DMS53 treated with DMSO at 0.1 percent for 48 hours (cell line): Measurements from ENCODE around the gene NKD1.

ENCODE experiments used
- DNase-seq: peaks from one replicate; lab custom pipeline; 2025; ENCODE audit not compliant: unreplicated experiment; lab: John Stamatoyannopoulos, UW

The NKD1 gene

DNA sequence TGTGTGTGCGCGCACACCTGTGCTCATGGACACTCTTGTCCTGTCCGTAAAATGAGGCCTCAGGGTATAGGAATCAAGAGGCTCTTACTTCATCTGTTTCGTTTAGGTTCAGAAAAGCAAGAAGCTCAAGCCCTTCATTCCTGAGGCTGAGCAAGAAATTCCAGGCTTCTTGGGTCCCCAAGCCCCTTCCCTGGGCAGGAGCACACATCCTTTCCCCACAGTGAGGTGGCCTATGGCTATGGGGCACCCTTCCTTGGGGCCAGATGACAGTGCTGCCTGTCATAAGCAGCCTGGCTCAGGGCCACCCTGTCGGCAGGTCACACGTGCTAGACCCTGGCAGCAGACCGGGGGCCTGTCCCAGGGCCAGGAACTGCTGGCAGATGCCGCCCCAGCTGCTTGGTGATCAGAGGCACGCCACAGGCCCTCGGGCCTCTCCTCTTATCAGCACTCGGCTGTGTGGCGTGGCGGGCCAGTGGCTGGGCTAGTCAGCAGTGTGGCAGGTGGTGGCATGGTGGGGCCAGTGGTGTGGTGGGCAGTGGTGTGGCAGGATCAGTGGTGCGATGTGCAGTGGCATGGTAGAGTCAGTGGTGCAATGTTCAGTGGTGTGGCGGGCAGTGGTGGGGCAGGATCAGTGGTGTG lies 50.2 kb downstream of the NKD1 start:
- no peak for DNase-seq

DNA sequence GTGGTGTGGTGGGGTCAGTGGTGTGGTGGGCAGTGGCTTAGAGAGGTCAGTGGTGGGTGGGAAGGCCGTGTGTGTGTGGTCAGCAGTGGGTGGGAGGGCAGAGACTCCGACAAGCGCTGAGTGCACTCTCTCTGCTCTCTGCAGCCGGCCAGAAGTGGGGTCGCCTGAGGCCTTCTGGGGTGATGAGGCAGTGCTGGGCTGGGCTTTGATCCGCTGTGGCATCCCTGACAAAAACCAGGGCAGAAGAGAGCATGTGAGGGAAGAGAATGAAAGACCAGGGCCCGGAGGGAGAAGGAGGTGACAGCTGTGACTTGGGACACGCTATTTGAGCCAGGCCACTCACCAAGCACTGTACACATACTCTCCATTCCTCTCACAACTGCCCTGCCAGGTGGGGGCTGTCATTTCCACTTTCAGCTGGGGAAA lies 50.8 kb downstream of the NKD1 start:
- no peak for DNase-seq

DNA sequence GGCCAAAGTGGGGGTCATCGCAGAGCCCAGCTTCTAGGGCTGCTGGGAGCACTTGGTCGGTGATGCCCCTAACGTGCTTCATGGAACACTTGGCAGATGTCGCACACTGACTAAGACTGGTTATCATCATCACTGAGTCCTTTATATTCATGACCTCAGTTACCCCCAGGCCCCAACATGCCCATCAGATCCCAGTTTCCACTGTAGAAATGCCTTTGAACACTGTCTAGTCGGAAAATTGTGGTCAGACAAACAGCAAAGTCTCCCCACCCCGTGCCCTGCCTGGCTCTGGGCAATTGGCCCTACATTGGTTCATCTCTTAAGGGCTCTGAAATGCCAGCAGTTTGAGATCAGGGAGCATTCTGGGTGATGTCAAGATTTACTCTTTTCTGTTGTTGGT lies 51.3 kb downstream of the NKD1 start:
- DNase-seq: no peak

DNA sequence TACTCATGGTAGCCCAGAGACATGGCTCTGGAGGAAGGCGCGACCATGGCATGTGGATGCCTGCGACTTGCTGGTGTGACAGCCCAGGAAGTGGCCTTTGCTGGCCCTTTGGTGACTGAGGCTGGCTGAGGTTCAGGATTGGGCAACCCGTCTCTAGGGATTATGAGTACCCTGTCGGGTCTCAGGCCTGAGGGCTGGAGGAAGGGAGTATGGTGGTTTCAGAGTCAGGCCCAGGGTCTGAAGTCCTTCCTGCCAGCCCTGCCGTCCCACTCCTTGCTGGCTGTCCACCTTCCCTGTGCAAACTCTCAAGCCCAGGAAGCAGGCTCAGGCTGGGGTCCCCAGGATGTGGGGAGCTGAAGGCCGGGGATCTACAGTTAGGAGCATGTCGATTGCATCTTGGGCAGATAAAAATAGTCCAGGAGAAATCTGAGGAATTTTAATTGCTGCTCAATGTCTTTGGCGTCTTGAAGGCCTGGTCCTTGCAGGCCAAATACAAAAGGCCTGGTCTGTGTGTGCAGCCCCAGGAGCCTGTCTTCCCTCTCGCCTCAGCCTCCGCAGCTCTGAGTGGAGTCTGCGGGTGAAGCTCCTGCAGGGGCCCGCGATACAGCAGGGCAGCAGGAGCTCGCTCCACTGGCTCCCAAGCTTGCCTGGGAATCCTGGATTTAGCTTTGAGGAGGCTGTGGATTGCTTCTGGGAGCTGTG lies 52.5 kb downstream of the NKD1 start:
- DNase-seq: no peak

DNA sequence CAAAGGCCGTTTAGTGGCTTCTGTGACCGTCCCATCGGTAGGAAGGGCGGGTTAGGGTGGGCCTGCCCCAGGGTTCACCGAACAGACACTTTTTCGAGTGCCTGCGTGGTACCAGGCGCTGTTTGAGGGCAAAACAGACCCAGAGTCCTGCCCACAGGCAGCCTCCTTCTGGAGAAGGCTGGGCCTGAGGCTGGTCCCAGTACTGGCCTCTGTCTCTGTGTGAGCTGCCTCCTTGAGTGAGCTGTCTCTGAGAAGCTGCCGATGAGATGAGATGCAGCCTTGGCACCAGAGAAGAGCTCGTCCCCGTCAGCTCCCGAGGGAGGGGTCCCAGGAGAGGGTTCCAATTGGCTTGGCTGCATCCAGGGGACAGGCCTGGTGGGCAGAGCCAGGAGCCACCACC lies 53.1 kb downstream of the NKD1 start:
- no peak for DNase-seq

DNA sequence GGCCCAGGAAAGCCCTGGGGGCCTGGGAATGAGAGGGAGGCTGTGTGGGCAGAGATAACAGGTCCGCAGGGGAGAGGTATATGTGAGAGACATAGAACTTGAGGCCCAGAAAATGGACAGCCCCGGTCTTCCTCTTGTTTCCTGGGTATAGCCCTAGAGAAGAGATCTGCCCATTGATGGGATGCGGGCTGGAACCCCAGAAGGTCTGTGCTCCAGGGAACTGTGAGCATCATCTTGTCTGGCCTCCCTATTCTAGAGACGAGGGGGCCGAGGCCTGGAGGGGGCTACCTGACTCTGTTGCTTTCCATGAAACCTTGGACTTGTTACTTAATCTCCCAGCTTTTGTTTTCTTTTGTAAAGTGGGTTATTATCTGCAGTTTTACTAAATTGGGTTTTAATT lies 53.9 kb downstream of the NKD1 start:
- no peak for DNase-seq

DNA sequence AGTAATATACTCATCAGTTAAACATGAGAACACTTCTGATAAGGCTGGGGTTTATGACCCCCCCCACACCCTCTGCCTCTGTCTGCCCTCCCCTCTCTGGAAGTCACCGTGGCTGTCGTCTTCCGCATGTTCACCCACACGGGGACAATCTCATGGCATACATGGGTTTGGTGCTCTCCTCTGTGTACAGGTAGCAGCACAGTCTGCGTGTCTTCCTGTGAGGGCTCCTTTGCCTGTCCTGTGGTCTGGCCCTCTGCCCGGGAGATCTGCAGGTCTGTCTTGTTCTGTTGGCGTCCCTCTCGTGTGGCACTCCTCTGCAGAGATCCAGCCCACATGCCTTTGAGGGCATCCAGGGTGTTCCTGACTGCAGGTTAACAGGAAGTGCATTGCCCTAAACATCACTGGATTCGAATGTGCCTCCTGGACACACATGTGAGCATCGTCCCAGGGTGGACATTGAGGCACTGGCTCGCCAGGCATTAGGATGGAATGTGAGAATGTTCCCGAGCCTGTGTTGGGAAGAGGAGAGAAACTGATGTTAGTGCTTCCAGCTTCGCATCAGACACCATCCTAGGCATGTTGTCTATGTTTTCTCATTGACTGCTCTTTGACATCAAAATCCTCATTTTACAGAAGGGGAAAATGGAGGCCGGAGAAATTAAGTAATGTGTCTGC lies 54.5 kb downstream of the NKD1 start:
- no peak for DNase-seq

DNA sequence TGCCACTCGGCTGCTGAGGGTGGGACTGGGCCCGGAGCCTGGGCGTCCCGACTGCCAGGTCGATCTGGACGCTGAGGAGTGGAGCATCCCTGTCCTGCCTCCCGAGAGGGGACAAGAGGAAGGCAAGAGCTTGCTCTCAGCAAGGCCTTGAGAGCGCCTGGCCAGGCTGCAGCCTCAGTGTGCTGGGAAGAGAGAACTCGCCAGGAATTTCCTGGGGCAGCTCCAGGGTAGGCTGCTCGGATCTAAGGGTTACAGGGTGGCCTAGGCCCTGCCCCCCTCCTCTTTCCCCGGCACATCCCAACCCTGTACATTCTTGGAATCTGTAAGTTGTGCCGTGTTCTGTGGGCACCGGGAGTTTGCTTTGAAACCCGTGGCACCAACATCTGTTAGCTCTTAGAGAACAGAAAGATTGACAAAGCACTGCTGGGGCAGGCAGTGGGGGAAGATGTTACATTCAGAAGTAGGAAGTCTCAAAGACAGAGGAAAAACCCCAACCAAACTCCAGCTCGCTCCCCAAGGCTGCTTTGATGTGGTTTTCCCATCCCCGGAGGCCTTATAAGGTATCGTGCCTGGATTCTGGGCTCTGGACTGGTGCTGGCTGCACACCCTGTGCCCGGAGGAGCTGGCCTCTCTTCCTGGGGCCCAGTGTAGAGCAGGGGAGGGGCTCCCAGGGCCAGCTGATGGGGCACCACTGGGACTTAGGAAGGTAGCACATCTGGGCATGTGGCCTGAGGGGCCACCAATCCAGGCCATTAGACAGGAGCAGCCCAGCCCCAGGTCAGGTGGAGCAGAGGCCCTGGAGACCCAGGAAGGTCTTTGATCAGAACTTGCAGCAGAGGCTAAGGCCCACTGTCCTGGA lies 55.2 kb downstream of the NKD1 start:
- no peak for DNase-seq

DNA sequence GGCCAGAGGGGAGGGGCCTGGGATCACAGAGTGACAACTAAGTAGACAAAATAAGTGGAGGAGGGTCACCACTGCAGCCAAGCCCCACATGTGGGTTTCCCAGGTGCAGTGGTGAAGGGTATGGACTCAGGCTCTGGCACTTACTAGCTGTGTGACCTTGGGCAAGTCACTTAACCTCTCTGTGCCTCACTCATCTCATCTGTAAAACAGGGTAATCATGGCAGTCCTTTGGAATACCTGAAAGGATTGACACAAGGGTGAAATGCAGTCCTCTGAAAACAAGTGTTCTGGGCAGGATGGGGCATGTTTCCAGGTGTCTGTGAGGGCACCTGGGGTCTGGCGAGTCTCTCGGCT lies 55.8 kb downstream of the NKD1 start:
- DNase-seq: no peak

DNA sequence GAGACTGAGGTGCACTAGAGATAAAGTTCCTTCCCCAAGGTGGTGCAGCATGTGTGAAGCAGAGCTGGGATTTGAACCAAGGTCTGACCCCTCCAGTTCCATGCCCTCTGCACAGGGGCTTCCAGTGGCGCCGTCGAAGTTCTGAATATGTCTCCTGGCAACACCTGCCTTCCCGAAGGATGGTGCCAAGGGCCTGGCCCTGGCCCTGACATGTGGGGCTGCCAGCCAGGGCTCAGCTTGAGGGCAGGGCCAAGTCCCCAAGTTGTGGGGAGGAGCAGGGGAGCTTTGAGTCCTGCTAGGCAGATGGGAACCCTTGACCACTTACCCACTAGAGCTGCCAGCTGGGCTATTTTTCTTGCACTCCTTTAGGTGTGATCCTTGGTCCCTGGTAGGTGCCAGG lies 56.4 kb downstream of the NKD1 start:
- DNase-seq: no peak

DNA sequence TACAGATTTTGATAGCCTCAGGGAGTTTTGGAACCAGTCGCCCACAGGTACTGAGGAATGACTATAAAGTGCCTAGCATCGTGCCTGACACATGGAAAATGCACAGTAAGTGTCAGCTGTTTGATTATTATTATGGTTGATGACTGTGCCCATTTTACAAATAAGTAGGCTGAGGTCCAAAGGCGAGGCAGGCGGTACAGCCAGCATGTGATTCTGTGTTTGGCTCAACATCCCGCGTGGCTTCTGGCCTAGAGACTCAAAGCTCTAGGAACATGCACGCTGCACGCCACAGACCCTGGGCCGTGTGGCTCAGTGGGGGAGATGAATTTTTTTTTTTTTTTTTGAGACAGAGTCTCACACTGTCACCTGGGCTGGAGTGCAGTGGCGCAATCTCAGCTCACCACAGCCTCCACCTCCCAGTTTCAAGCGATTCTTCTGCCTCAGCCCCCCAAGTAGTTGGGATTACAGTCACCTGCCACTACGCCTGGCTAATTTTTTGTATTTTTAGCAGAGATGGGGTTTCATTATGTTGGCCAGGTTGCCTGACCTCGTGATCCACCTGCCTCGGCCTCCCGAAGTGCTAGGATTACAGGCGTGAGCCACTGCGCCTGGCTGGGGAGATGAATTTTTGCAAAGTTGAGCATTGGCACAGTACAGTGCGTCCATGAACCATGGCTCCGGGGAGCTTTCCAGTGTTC lies 57.7 kb downstream of the NKD1 start:
- DNase-seq: no peak

DNA sequence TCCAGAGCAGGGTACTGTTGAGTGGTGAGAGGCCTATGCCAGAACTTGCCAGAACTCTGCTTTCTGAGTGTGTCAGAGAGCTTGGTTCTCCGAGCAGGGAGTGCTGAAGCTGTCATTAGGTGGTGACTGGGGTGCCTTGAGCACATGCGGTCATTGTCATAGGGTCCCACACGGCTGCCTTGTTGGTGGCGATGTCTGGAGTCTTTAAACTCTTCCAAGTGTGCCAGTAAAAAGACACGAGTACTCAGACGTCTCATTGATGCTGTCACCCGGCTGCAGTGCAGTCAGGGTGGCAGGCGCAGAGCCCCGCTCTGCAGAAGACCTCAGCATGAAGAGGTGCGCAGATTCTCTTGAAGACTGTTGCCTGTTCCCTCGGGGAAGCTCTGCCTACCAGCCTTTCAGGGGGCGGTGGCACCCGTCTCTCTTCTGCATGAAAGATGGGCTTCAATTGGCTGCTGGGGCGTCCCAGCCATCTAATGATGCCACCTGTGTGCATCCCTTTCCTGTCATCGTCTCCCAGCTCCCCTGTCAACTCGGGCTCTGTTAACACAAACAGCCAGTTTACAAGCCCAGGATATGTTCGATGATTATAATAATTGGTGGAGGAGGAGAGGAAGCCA lies 58.3 kb downstream of the NKD1 start:
- DNase-seq: no peak

DNA sequence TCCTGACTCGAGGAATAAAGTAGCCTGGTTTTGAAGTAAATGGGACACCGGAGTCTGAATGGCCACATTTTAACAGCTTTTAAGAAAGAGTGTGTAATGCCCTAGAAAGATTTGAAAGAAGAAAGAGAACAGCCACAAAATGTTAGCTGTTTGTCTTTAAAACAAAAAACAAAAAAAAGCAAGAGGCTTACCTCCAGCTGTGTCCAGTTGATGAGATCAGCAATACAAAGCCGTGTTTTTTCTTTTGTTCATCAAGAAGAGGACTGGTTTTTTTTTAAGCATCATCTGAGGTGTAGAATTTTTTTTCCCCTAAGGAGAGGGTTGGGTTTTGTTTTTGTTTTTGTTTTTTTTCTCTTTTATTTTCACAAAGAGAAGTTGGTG lies 58.8 kb downstream of the NKD1 start:
- DNase-seq: no peak

DNA sequence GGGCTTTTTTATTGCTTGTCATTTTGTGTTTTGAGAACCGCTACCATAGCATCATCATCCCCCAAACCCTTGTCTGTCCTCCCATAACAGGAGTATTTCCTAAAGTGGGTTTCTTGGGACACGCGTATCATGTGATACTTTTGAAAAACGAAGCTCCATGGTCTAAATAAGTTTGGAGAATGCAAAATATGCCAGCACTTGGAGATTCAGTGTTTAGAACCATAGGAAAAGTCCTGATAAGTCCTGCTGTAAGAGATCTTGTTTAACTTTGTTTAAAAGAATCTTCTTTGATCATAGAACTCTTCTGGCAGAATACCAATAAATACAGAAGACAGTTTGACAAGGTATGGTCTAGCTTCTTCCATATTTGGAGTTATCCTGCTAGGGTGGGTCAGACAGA lies 59.3 kb downstream of the NKD1 start:
- DNase-seq: no peak

DNA sequence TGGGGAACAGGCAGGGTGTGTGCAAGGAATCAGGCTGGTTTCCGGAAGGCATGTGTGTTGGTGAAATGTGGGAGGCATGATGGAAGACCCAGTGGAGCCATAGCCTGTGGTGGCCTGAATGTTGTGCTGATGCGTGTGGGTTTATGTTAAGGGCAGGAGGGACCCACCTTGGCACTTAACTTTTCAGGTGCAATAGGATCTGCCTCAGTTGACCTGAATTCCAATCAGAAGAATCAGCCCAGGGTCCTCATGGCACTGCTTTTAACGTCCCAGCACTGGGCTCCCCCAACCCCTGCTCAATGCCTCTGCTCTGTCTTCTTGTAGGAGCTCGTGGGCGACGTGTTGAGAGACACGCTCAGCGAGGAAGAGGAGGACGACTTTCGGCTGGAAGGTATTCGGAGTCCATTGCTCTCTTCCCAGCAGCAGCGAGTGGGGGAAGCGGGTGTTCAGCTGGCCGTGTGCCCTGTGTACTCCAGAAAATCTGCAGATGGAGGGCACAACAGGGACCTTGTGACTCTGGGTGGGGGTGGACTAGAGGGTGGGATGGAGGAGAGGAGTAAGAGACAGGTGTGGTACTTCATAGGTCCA lies 59.9 kb downstream of the NKD1 start:
- no peak for DNase-seq

DNA sequence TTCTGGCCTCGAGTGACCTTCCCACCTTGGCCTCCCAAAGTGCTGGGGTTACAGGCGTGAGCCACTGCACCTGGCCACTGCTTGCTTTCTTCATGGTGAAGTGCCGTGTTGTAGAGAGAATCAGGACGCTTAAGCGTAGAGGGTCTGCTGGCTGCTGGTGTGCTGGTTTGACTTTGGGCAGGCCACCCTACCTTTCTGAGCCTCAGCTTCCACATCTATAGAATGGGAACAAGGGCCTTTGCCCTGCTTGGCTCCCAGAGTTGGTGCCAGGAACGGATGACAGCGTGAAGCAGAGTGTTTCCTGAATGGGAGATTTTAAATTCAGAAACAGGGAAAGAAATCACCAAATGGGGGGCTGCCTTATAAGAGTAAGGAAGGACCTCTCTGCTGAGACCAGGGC lies 60.9 kb downstream of the NKD1 start:
- DNase-seq: no peak

DNA sequence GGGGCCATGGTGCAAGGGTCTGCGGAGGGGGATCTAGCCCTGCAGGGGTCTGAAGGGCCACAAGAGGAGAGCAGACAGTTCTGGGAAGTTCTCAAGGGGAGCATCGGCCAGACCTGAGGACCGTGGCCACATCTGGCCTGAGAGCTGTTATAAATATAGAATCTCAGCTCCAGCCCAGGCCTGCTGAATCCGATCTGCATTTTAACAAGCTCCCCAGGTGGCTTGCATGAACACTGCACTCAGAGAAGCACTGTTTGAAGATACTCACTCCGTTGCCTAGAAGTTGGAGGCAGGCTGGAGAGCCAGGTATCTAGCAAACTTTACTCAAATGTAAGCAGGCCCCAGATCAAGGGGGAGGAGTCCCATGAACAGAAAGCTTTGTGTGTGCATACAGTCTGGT lies 61.3 kb downstream of the NKD1 start:
- DNase-seq: no peak

DNA sequence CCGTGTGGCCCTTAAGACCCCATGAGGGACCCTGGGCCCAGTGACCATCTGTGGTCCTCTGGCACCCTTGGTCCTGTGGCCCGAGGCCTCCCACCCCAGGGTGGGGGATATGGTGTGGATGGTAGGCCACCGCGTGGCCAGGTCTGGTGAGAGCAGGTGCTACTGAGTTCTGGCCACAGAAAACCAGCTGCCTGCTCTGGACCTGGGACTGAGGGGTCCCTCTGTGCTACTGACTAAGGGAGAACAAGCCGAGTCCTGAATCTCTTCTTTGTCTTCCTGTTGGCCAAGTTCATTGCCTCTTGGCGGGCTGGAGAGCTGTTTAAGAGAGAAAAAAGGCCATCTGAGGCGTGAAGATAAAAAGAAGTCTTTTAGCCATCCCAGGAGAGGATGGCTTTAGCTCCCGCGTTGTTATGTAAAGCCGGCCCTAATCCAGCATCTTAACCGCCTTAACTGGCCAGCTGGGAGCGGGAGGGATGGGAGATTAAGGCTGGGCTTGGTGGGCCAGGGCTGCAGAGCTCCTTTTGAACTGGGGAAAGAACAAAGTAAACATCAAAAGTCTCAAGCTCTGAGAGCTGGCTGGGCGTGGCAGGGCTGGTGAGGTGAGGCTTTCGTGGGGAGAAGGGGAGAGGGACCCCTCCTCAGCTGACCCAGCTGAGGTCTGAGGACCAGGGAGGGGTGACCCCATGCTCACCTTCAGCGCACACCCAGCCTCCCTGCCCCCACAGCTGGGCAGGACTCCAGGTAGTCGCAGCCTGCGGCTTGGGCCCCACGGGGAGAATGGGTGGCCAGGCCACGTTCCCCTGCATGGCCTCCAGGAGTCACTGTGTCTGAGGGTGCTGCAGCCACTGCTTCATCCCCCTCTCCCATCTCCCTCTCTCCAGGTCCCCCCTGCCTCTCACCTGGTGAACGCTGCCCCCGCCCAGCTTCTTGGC lies 62.4 kb downstream of the NKD1 start:
- no peak for DNase-seq

DNA sequence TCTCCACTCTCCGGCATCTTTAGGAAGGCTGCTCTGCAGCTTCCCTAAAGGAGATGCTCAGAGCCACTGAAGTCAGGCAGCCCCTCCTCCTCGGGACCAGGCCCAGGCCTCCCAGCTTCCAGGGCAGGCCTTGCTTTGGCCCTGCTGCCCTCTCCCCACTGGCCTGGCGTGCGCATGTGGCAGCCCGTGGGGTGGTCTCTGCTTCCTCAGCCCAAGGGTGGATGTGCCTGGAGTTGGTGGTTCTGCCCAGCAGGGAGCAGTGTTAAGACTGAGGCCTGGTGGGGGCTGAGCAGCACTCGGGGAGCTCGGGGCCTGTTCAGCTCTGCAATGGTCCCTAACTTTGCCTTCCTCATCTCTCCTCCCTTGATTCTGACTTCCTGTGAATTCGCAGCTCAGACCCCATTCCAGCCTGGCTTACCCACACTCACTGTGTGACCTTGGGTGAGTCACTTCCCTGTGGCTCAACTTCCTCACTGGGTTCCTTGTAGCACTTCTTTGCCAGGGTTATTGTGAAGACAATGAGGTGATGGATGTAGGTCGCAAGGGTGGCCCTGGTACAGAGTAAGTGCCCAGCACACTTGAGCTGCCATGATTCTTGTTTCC lies 63.2 kb downstream of the NKD1 start:
- DNase-seq: no peak
